OCI-LY3 (cell line): ENCODE measurements around the gene TIGD6.

Experiments
- EZH2phosphoT487 ChIP-seq: fragments of 200-600 bp; shearing (Covaris generic); IDR thresholded peaks from 2 replicates; pipeline ENCODE4 v1.6.1; 2018; ENCODE audit warnings: antibody characterized with exemption, mixed run types, low read depth
- TF ChIP-seq, protein P1 (sequence below): fragments of 200-600, 300-600 bp; sonication (generic); IDR thresholded peaks from 2 replicates; pipeline ENCODE4 v1.5.1; 2014; ENCODE audit warnings: antibody characterized with exemption, low read length, low read depth

DNA sequence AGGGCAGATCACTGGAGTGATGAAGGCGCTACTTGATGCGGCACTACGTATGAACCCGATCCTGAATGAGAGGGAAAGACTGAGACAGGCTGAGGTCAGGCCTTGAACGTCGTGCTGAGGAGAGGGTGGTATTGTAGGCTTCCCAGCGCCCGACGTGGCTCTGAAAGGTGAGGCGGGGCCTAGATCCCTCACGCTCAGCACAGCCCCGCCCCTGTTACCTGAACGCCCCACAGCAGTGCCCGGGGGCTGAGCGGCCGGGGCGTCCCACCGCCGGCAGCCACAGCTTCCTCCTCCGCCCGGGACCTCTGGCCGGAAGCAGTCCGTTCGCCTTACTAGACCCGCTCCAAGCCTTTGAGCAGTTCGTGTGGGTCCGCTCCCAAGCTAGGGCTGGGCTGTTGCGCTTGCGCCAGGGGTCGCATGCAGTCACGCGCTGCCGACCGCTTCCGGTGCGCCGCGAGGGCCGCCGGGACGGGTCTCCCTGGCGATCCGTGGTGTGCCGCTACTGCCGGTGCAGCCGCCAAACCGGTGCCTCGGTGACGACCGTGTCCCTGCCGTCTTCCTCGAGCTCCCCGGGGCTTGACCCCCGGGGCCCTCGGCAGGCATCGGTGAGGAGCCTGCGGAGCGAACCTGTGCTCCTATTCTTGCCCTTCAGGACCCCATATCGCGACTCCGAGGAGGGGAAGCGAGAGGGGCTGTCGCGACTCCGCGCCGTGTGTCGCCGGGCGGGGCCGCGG, at the start of gene TIGD6, which contains the start of gene HMGXB3:
- TF ChIP-seq, protein P1, sequence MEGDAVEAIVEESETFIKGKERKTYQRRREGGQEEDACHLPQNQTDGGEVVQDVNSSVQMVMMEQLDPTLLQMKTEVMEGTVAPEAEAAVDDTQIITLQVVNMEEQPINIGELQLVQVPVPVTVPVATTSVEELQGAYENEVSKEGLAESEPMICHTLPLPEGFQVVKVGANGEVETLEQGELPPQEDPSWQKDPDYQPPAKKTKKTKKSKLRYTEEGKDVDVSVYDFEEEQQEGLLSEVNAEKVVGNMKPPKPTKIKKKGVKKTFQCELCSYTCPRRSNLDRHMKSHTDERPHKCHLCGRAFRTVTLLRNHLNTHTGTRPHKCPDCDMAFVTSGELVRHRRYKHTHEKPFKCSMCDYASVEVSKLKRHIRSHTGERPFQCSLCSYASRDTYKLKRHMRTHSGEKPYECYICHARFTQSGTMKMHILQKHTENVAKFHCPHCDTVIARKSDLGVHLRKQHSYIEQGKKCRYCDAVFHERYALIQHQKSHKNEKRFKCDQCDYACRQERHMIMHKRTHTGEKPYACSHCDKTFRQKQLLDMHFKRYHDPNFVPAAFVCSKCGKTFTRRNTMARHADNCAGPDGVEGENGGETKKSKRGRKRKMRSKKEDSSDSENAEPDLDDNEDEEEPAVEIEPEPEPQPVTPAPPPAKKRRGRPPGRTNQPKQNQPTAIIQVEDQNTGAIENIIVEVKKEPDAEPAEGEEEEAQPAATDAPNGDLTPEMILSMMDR = no peak
- TF ChIP-seq EZH2phosphoT487 = no peak
